GM12801 (cell line): Measurements from ENCODE around the gene LRRC3.

Source experiments
- TF ChIP-seq, protein P1 (sequence below): IDR thresholded peaks from one replicate; pipeline ENCODE4 v1.5.1; 2011; ENCODE audit warnings: control low read depth; ENCODE audit not compliant: insufficient read length; ENCODE audit errors: extremely low read depth

The LRRC3 gene

DNA sequence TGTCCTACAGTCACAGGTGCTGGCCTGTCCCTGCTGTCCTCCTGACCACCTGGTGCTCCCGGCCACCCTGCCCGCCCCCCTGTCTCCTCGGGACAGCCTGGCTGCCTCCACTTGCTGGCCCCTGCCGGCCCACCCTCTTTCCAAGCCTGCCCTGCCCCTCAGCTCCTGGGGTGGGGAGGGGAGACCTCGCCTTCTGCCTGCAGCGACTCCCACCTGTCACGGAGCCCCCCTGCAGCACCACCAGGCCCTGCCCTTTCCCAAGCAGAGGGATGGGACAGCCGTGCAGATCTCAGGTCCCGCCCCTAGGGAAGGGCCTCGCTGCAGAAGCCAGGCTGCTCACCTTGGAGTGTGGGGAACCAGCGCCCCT lies 7.5 kb downstream of the LRRC3 start:
- TF ChIP-seq, protein P1, sequence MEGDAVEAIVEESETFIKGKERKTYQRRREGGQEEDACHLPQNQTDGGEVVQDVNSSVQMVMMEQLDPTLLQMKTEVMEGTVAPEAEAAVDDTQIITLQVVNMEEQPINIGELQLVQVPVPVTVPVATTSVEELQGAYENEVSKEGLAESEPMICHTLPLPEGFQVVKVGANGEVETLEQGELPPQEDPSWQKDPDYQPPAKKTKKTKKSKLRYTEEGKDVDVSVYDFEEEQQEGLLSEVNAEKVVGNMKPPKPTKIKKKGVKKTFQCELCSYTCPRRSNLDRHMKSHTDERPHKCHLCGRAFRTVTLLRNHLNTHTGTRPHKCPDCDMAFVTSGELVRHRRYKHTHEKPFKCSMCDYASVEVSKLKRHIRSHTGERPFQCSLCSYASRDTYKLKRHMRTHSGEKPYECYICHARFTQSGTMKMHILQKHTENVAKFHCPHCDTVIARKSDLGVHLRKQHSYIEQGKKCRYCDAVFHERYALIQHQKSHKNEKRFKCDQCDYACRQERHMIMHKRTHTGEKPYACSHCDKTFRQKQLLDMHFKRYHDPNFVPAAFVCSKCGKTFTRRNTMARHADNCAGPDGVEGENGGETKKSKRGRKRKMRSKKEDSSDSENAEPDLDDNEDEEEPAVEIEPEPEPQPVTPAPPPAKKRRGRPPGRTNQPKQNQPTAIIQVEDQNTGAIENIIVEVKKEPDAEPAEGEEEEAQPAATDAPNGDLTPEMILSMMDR: no peak

DNA sequence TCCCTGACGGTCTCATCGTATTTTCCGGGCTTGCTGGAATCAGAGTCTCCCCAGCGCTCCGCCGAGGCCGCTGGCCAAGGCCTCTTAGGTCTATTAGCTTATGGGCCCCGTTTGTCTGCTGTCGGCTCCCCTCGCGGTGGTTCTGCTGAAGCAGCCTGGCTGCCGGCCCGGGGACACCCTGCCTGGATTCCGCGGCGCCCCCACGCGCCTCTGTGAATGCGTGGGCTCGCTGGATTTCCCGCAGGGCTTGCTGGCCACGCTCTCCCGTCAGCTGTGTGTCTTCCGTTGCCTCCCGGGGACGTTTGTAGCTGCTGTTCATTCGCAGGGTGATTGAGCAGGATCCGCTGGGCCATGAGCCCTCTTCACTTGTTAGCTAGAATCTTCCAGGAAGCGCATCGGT lies 8.4 kb downstream of the LRRC3 start:
- TF ChIP-seq, protein P1: no peak

GRCh38 chr21:44464351-44464750 lies 9.0 kb downstream of the LRRC3 start:
- TF ChIP-seq, protein P1: no peak

- TF ChIP-seq, protein P1: no peak
Measured at GRCh38 chr21:44466351-44466954, 11.1 kb downstream of the LRRC3 start.

DNA sequence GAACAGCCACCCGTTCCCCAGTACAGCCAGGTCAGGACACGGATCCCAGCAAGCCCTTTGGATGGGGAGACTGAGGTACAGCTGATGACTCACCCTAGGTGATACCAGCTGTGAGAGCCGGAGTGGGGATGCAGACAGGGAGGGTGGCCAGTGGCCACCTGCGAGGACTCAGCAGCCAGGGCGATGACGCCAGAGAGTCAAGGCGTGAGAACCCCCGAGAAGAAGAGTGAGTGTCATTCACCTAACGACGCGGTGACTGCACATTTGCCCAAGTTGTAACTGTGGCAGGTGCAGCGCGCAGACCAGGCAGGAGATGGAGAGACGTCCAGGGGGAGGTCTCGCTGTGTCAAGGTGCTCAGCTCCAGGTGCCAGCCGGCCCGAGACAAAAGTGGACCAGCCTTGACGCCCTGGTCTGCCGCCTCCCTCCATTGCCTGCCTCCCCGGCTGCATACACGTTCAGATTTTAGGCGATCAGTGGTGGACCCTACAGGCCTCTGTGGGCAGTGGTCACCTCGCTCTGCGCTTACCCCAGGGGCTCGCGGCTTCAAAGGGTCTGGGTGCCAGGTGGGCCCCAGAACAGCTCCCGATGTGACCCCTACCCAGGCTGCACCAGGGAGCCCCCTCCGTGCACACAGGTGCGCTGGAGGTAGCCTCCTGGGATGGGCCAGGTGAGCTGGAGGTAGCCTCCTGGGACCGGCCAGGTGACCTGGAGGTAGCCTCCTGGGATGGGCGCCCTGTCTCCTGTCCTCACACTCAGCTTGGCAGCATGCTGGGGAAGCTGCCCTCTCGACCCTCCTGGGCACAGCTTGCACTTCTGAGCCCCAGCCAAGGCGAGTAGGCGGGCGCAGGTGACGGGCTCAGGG lies 11.9 kb downstream of the LRRC3 start:
- TF ChIP-seq, protein P1: no peak

DNA sequence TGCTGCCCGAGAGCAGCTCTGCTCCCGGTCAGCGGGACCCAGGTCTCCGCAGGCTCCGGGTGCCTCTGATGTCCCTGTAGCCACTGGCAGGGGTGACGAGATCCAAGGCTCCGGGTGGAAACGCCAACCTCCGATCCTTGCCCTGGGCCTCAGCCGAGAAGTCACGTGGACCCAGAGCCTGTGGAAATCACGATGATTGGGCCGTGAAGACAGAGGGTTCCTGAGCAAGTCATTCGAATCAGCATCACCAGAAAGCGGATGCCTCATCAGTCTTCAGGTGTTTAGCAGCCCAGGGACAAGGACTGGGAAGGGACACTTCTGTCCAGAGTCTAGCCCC lies 12.5 kb downstream of the LRRC3 start:
- TF ChIP-seq, protein P1: no peak

GRCh38 chr21:44471341-44471740 lies 16.0 kb downstream of the LRRC3 start:
- TF ChIP-seq, protein P1: no peak
